Gastrocnemius medialis (tissue), 4 donors: Measurements from ENCODE around the gene ITCH.
"Not testable (repeated sequence)": the region's sequence is repeated elsewhere in the genome, so short reads cannot be mapped to it uniquely, and the experiment has no call there.

Experiments used
- CTCF ChIP-seq, 5 experiments: fragments of 450-650 bp in 3 of 5; fragments of 200-600 bp in 2 of 5; sonication (generic) in 2 of 5; IDR thresholded peaks in 4 of 5; conservative IDR thresholded peaks in 1 of 5; 1 replicate in 4 of 5; 2 replicates in 1 of 5; pipeline ENCODE4 v1.5.1; 2016 to 2019; ENCODE audit warnings: antibody characterized with exemption in 5 of 5, mild to moderate bottlenecking in 3 of 5, moderate library complexity in 3 of 5
- POLR2A ChIP-seq, 2 donors: fragments of 450-650 bp; IDR thresholded peaks; one replicate each; pipeline ENCODE4 v1.6.1; 2017; ENCODE audit warnings: antibody characterized with exemption in 2 of 2, mild to moderate bottlenecking in 2 of 2, moderate library complexity in 2 of 2

GRCh38 chr20:34483585-34484220 is 120.6 kb downstream of the ITCH start:
- not testable (repeated sequence) for TF ChIP-seq CTCF (IDR thresholded peaks at IDR 0.05 in 4 of 5, conservative IDR thresholded peaks at IDR 0.05 in 1 of 5); POLR2A (IDR thresholded peaks at IDR 0.05)
